ENCODE measurements around the gene SOD1. TPM values are rescaled to one million over a fixed set of nuclear protein-coding genes. Genes with fewer than 3 reads are reported as not detected.
"Not testable (repeated sequence)": the region's sequence is repeated elsewhere in the genome, so short reads cannot be mapped to it uniquely, and the experiment has no call there.

SOD1 gene
- total and polyA plus RNA-seq, 4 donors: 167 to 479 (median 252) TPM

- no peaks in the 10 kb centered on the region for H3K4me1 ChIP-seq (ENCODE audit: control insufficient read depth in 1 of 2, insufficient read depth in 2 of 2, low read length in 2 of 2)
- peaks cover 4% of the 10 kb centered on the region for H3K9me3 ChIP-seq (ENCODE audit: control insufficient read depth, low read length)
- 51 to 63% methylated on average over 3 of the region's 3 CpGs for WGBS, 2 donors
- no peak overlapping the region for H3K4me3 ChIP-seq (ENCODE audit: low read length in 2 of 2)
- H3K27me3 ChIP-seq (ENCODE audit: control insufficient read depth in 1 of 2, insufficient read depth in 2 of 2, low read length in 1 of 2): no peaks in the 10 kb centered on the region
- ATAC-seq (ENCODE audit: low FRiP score) (no peak), DNase-seq (no peak)
- no peak overlapping the region for H3K27ac ChIP-seq (ENCODE audit: low read depth in 1 of 2, low read length in 2 of 2)
- intact Hi-C loops (cut with DNase I): no loop called here
- no peaks in the 10 kb centered on the region for H3K36me3 ChIP-seq (ENCODE audit: control insufficient read depth in 1 of 2, insufficient read depth in 2 of 2, low read length in 1 of 2)
These were observed 35.3 kb upstream of the SOD1 start for GRCh38 chr21:31624181-31624580.

- no peak overlapping the region for H3K27ac ChIP-seq (ENCODE audit: low read depth in 1 of 2, low read length in 2 of 2)
- no peak for DNase-seq
- intact Hi-C loops (cut with DNase I): no loop called here
- H3K4me3 ChIP-seq (ENCODE audit: low read length in 2 of 2): no peak overlapping the region
- no peaks in the 10 kb centered on the region for H3K27me3 ChIP-seq (ENCODE audit: control insufficient read depth in 1 of 2, insufficient read depth in 2 of 2, low read length in 1 of 2)
- no peaks in the 10 kb centered on the region for H3K4me1 ChIP-seq (ENCODE audit: control insufficient read depth in 1 of 2, insufficient read depth in 2 of 2, low read length in 2 of 2)
- ATAC-seq (ENCODE audit: low FRiP score): no peak
- no peaks in the 10 kb centered on the region for H3K36me3 ChIP-seq (ENCODE audit: control insufficient read depth in 1 of 2, insufficient read depth in 2 of 2, low read length in 1 of 2)
- peaks cover 4% of the 10 kb centered on the region for H3K9me3 ChIP-seq (ENCODE audit: control insufficient read depth, low read length)
- 91 to 93% methylated on average over 11 of the region's 11 CpGs for WGBS, 2 donors
These were observed 34.5 kb upstream of the SOD1 start for GRCh38 chr21:31624961-31625491.

GRCh38 chr21:31629972-31630711 is 29.4 kb upstream of the SOD1 start:
- H3K27ac ChIP-seq (ENCODE audit: low read depth in 1 of 2, low read length in 2 of 2): no peak overlapping the region
- DNase-seq (peak in 1 of 2 donors; percentile 60), ATAC-seq (ENCODE audit: low FRiP score) (no peak)
- H3K9me3 ChIP-seq (ENCODE audit: control insufficient read depth, low read length): peaks cover 2% of the 10 kb centered on the region
- intact Hi-C loops (cut with DNase I): no loop called here
- H3K4me1 ChIP-seq (ENCODE audit: control insufficient read depth in 1 of 2, insufficient read depth in 2 of 2, low read length in 2 of 2): no peaks in the 10 kb centered on the region
- H3K36me3 ChIP-seq (ENCODE audit: control insufficient read depth in 1 of 2, insufficient read depth in 2 of 2, low read length in 1 of 2): no peaks in the 10 kb centered on the region
- WGBS, 2 donors: 37 to 44% methylated on average over 8 of the region's 8 CpGs
- no peaks in the 10 kb centered on the region for H3K27me3 ChIP-seq (ENCODE audit: control insufficient read depth in 1 of 2, insufficient read depth in 2 of 2, low read length in 1 of 2)
- H3K4me3 ChIP-seq (ENCODE audit: low read length in 2 of 2): no peak overlapping the region

GRCh38 chr21:31631881-31632280 is 27.6 kb upstream of the SOD1 start:
- ATAC-seq (ENCODE audit: low FRiP score); H3K4me3 ChIP-seq (ENCODE audit: low read length in 2 of 2); H3K27me3 ChIP-seq (ENCODE audit: control insufficient read depth in 1 of 2, insufficient read depth in 2 of 2, low read length in 1 of 2); H3K27ac ChIP-seq (ENCODE audit: low read depth in 1 of 2, low read length in 2 of 2); H3K4me1 ChIP-seq (ENCODE audit: control insufficient read depth in 1 of 2, insufficient read depth in 2 of 2, low read length in 2 of 2); H3K9me3 ChIP-seq (ENCODE audit: control insufficient read depth, low read length); intact Hi-C loops (cut with DNase I); H3K36me3 ChIP-seq (ENCODE audit: control insufficient read depth in 1 of 2, insufficient read depth in 2 of 2, low read length in 1 of 2); DNase-seq: not testable (repeated sequence)
- WGBS, 2 donors: 97% methylated on average over 6 of the region's 6 CpGs

GRCh38 chr21:31634993-31635392 is 24.5 kb upstream of the SOD1 start:
- Histone ChIP-seq H3K36me3 (ENCODE audit: control insufficient read depth in 1 of 2, insufficient read depth in 2 of 2, low read length in 1 of 2) (no peaks in the 10 kb centered on the region), H3K4me1 (ENCODE audit: control insufficient read depth in 1 of 2, insufficient read depth in 2 of 2, low read length in 2 of 2) (no peaks in the 10 kb centered on the region), H3K27ac (ENCODE audit: low read depth in 1 of 2, low read length in 2 of 2) (no peak overlapping the region), H3K27me3 (ENCODE audit: control insufficient read depth in 1 of 2, insufficient read depth in 2 of 2, low read length in 1 of 2) (no peaks in the 10 kb centered on the region), H3K9me3 (ENCODE audit: control insufficient read depth, low read length) (no peaks in the 10 kb centered on the region), H3K4me3 (ENCODE audit: low read length in 2 of 2) (no peak overlapping the region)
- intact Hi-C loops (cut with DNase I): no loop called here
- ATAC-seq (ENCODE audit: low FRiP score): no peak
- WGBS, 2 donors: 85 to 88% methylated on average over 3 of the region's 3 CpGs
- no peak for DNase-seq

- H3K27ac ChIP-seq (ENCODE audit: low read depth in 1 of 2, low read length in 2 of 2): no peak overlapping the region
- no peaks in the 10 kb centered on the region for H3K4me1 ChIP-seq (ENCODE audit: control insufficient read depth in 1 of 2, insufficient read depth in 2 of 2, low read length in 2 of 2)
- no peaks in the 10 kb centered on the region for H3K27me3 ChIP-seq (ENCODE audit: control insufficient read depth in 1 of 2, insufficient read depth in 2 of 2, low read length in 1 of 2)
- no peak for ATAC-seq (ENCODE audit: low FRiP score)
- DNase-seq: no peak
- intact Hi-C loops (cut with DNase I): no loop called here
- WGBS, 2 donors: 76 to 83% methylated on average over 2 of the region's 2 CpGs
- H3K9me3 ChIP-seq (ENCODE audit: control insufficient read depth, low read length): no peaks in the 10 kb centered on the region
- no peaks in the 10 kb centered on the region for H3K36me3 ChIP-seq (ENCODE audit: control insufficient read depth in 1 of 2, insufficient read depth in 2 of 2, low read length in 1 of 2)
- no peak overlapping the region for H3K4me3 ChIP-seq (ENCODE audit: low read length in 2 of 2)
These were observed 22.6 kb upstream of the SOD1 start for GRCh38 chr21:31636874-31637273.

GRCh38 chr21:31641416-31641922 is 18.0 kb upstream of the SOD1 start:
- no peak overlapping the region for H3K27ac ChIP-seq (ENCODE audit: low read depth in 1 of 2, low read length in 2 of 2)
- DNase-seq: no peak
- no peak overlapping the region for H3K4me3 ChIP-seq (ENCODE audit: low read length in 2 of 2)
- no peaks in the 10 kb centered on the region for H3K4me1 ChIP-seq (ENCODE audit: control insufficient read depth in 1 of 2, insufficient read depth in 2 of 2, low read length in 2 of 2)
- no peaks in the 10 kb centered on the region for H3K27me3 ChIP-seq (ENCODE audit: control insufficient read depth in 1 of 2, insufficient read depth in 2 of 2, low read length in 1 of 2)
- H3K9me3 ChIP-seq (ENCODE audit: control insufficient read depth, low read length): no peaks in the 10 kb centered on the region
- no peak for ATAC-seq (ENCODE audit: low FRiP score)
- H3K36me3 ChIP-seq (ENCODE audit: control insufficient read depth in 1 of 2, insufficient read depth in 2 of 2, low read length in 1 of 2): no peaks in the 10 kb centered on the region
- WGBS, 2 donors: 95 to 97% methylated on average over 12 of the region's 12 CpGs
- intact Hi-C loops (cut with DNase I): no loop called here

GRCh38 chr21:31644643-31645042 is 14.8 kb upstream of the SOD1 start:
- WGBS, 2 donors: 45 to 57% methylated on average over 4 of the region's 4 CpGs
- DNase-seq (no peak), ATAC-seq (ENCODE audit: low FRiP score) (no peak)
- Histone ChIP-seq H3K4me3 (ENCODE audit: low read length in 2 of 2) (no peak overlapping the region), H3K4me1 (ENCODE audit: control insufficient read depth in 1 of 2, insufficient read depth in 2 of 2, low read length in 2 of 2) (no peaks in the 10 kb centered on the region), H3K36me3 (ENCODE audit: control insufficient read depth in 1 of 2, insufficient read depth in 2 of 2, low read length in 1 of 2) (no peaks in the 10 kb centered on the region), H3K27me3 (ENCODE audit: control insufficient read depth in 1 of 2, insufficient read depth in 2 of 2, low read length in 1 of 2) (no peaks in the 10 kb centered on the region), H3K9me3 (ENCODE audit: control insufficient read depth, low read length) (peaks cover 1% of the 10 kb centered on the region), H3K27ac (ENCODE audit: low read depth in 1 of 2, low read length in 2 of 2) (no peak overlapping the region)
- intact Hi-C loops (cut with DNase I): no loop called here

GRCh38 chr21:31647650-31648049 is 11.8 kb upstream of the SOD1 start:
- H3K27me3 ChIP-seq (ENCODE audit: control insufficient read depth in 1 of 2, insufficient read depth in 2 of 2, low read length in 1 of 2): no peaks in the 10 kb centered on the region
- no peaks in the 10 kb centered on the region for H3K4me1 ChIP-seq (ENCODE audit: control insufficient read depth in 1 of 2, insufficient read depth in 2 of 2, low read length in 2 of 2)
- ATAC-seq (ENCODE audit: low FRiP score) (no peak), DNase-seq (no peak)
- no peak overlapping the region for H3K4me3 ChIP-seq (ENCODE audit: low read length in 2 of 2)
- intact Hi-C loops (cut with DNase I): no loop called here
- no peaks in the 10 kb centered on the region for H3K36me3 ChIP-seq (ENCODE audit: control insufficient read depth in 1 of 2, insufficient read depth in 2 of 2, low read length in 1 of 2)
- peaks cover 1% of the 10 kb centered on the region for H3K9me3 ChIP-seq (ENCODE audit: control insufficient read depth, low read length)
- no peak overlapping the region for H3K27ac ChIP-seq (ENCODE audit: low read depth in 1 of 2, low read length in 2 of 2)
- WGBS, 2 donors: 87 to 88% methylated on average over 3 of the region's 3 CpGs

All from aorta (tissue), 5 donors.